Measurements from ENCODE around the gene LDLRAD1.

DNA sequence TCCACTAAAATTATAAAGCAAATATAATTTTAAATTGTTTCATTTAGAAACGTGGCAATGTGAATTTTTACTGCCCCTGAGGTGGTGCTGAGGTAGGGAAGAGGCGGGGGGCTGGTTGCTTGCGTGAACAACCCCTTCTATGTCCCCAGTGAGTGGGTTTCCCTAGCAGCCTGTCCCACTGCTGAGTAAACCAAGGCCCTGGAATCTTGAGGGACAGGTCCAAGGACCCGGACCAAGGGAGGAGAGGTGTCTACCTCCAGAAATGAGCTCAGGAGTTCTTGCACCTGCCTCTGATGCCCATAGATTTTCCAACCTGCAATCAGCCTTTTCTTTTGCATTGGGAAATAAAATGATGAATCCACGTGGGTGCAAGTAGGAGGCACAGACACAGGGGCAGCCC, 649 bp upstream of the LDLRAD1 start:
- TF ChIP-seq, protein P1, sequence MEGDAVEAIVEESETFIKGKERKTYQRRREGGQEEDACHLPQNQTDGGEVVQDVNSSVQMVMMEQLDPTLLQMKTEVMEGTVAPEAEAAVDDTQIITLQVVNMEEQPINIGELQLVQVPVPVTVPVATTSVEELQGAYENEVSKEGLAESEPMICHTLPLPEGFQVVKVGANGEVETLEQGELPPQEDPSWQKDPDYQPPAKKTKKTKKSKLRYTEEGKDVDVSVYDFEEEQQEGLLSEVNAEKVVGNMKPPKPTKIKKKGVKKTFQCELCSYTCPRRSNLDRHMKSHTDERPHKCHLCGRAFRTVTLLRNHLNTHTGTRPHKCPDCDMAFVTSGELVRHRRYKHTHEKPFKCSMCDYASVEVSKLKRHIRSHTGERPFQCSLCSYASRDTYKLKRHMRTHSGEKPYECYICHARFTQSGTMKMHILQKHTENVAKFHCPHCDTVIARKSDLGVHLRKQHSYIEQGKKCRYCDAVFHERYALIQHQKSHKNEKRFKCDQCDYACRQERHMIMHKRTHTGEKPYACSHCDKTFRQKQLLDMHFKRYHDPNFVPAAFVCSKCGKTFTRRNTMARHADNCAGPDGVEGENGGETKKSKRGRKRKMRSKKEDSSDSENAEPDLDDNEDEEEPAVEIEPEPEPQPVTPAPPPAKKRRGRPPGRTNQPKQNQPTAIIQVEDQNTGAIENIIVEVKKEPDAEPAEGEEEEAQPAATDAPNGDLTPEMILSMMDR (IDR thresholded peaks at IDR 0.05): no peak
- no peak for TF ChIP-seq POLR2A (IDR thresholded peaks at IDR 0.05)

Data from upper lobe of left lung (tissue), 4 donors.